Measurements from ENCODE around the gene QRFP.

Gene QRFP

DNA sequence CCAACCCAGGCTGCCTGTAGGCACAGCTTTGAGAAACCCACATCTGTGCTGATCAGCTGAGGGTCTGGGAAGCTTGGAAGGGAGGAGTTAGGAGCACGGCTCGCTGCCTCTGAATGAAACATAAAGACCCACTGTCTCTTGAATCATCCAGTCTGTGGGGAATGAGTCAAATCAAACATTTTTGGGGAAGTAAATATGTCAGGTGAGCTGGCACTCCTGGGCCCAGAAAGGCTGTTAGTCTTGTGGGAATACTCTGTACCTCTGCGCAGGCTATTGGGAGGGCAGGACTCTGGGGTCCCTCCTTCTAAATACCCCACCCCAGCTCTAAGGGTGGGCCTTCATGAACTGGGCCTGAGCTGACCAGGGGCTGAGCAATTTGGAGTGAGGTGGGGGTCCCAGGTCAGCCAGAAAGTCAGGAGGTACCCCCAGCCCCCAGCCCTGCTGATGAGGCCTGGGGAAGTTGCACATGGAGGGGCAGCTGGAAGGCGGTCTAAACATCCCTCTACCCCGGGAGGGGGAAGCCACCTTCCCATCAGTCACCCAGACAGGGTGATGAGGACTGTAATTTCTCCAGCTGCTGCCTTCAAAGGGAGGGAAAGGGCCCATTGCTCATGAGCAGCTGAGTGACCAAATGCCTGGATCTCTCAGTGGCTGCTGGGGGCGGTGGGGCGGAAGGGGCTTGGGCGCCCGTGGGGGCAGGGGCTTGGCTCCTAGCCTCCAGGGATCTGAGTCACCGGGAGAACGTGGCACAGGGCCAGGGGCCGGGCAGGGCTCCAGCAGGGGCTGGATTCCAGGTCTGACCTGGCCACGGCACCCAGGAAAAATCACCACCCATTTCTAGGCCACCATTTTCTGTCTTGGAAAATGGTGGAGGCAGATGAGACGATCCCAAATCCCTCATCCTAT, 31.6 kb upstream of the QRFP start:
- no peak for TF ChIP-seq CTCF (IDR thresholded peaks at IDR 0.05; ENCODE audit: control insufficient read depth, extremely low read depth, insufficient read depth)
- no peak overlapping the region for H3K4me3 ChIP-seq (ENCODE audit: low read depth, low read length)
- DNase-seq (ENCODE audit: low read depth): no peak

GRCh38 chr9:130927338-130927737, 30.7 kb upstream of the QRFP start:
- no peak for DNase-seq (ENCODE audit: low read depth)
- H3K4me3 ChIP-seq (ENCODE audit: low read depth, low read length): no peak overlapping the region
- TF ChIP-seq CTCF (IDR thresholded peaks at IDR 0.05; ENCODE audit: control insufficient read depth, extremely low read depth, insufficient read depth): no peak

DNA sequence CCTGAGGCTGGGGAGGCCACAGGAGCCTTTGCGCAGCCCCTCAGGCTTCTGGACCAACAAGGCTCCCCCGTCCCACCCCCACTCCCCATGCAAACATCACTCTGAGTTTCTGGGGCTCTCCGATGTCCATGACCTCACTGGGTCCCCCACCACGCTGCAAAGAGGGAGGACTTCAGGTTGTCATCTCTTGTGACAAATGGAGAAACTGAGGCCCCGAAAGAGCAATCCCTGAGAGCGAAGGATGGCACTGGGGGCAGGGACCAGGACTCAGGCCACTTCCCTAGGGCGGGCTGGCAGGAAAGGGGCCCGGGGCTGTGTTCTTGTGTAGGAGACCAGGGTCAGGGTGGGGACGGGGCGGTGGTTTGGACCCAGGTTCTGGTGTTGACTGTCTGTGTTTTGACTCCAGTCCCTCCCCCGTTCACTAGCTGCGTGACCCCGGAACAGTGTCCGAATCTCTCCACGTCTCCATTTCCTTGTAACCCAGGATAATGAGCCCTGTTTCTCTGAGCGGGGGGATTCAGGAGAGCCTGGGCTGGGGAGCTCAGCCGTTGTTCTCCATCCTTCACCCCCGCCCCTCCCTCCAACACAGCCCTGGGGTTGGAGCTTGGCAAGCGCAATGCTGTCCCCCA, 28.6 kb upstream of the QRFP start:
- TF ChIP-seq CTCF (IDR thresholded peaks at IDR 0.05; ENCODE audit: control insufficient read depth, extremely low read depth, insufficient read depth): no peak
- H3K4me3 ChIP-seq (ENCODE audit: low read depth, low read length): no peak overlapping the region
- no peak for DNase-seq (ENCODE audit: low read depth)

DNA sequence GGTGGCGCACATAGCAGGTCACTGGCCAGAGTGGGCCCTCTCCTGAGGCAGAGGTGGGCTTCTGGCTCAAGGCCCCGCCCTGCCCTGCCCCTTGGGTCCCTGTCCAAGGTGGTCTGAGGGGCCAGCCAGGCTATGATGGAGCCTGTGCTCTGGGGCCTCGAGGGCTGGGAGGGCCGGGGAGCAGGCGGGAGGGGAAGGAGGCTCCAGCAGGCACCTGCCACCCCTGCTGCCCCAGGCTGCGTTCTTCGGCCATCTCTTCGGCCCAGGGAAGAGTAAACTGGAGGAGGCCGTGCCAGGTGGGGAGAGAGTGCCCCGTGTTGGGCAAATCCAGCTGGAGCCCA, 27.8 kb upstream of the QRFP start:
- no peak for DNase-seq (ENCODE audit: low read depth)

DNA sequence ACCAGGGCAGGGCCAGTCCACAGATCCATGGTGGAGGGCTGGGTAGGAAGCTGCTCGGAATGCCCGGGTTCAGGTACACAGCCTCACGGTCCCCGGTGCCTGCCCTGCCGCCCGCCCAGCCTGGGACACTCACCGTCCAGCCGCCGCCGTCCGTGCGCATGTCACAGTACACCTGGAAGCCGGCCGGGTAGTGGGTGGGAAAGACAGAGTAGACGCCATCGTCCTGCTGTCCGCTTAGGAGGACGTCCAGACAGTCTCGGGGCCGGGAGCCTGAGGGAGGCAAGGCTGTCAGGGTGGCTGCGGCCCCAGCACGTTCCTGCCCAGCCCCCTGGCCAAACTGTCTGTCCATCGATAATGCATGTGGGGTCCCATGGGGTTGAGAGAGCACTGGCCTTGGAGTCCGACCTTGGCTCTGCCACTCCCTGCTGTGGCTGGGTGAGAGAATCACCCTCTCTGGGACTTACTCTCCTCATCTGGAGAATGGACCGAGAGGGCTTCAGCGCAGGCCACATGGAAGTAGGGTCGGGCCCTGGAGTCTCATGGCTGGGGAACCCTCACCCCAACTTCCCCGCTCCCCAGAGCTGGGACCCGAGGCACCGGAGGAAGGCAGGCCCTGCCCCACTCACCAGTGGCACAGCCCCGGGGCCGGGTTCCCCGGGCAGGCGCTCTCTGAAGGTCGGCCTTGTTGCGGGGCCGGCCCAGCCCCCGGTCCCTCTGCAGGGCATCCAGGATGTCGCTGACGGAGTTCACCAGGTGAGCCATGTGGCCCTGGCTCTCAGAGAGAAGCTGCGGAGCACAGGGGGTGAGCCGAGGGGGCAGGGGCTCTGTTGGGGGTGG, 27.2 kb upstream of the QRFP start:
- DNase-seq (ENCODE audit: low read depth): no peak
- no peak overlapping the region for H3K4me3 ChIP-seq (ENCODE audit: low read depth, low read length)
- no peak for TF ChIP-seq CTCF (IDR thresholded peaks at IDR 0.05; ENCODE audit: control insufficient read depth, extremely low read depth, insufficient read depth)

More for the DNA sequence above, 27.8 kb upstream of the QRFP start:
- H3K4me3 ChIP-seq (ENCODE audit: low read depth, low read length): no peak overlapping the region
- TF ChIP-seq CTCF (IDR thresholded peaks at IDR 0.05; ENCODE audit: control insufficient read depth, extremely low read depth, insufficient read depth): no peak

- DNase-seq (ENCODE audit: low read depth): no peak
- no peak overlapping the region for H3K4me3 ChIP-seq (ENCODE audit: low read depth, low read length)
- TF ChIP-seq CTCF (IDR thresholded peaks at IDR 0.05; ENCODE audit: control insufficient read depth, extremely low read depth, insufficient read depth): no peak
These were observed 26.4 kb upstream of the QRFP start for GRCh38 chr9:130922893-130923610.
